HepG2 (cell line): ENCODE data around the gene CCL19. TPM values are rescaled to one million over a fixed set of nuclear protein-coding genes. Genes with fewer than 3 reads are reported as not detected.

Experiments
- ATAC-seq: fragments of 200-7000 bp; cut with Tn5 transposase; 3 replicates; pipeline ENCODE4 v1.9.1; 2020; ENCODE audit warnings: mild to moderate bottlenecking, moderate library complexity
- BruUV-seq: library from RNA; stranded (reverse); fragments of 400-500 nt; replicated peaks from 2 replicates; lab custom pipeline; 2021; lab: Mats Ljungman, UMichigan
- CTCF ChIA-PET: fragments of 300-600 bp; formaldehyde crosslinking; extraction: SDS; loops from one replicate; lab custom pipeline; 2021; ENCODE audit warnings: low total read pairs, inconsistent platforms, low intra/inter-chr PET ratio; lab: Yijun Ruan, JAX
- POLR2A ChIA-PET: fragments of 350-600 bp; sonication (Branson Sonifier 250); formaldehyde crosslinking; loops from one replicate; lab custom pipeline; 2020; ENCODE audit warnings: antibody characterized with exemption, inconsistent platforms; lab: Yijun Ruan, JAX
- DNase-seq: peaks from one replicate; pipeline ENCODE4 v3.0.0-alpha.2; 2015; ENCODE audit warnings: low spot score
- FAIRE-seq: peaks from 3 replicates; lab custom pipeline; 2011; peaks lifted over from hg19 to GRCh38; lab: Jason Lieb, UNC
- H2AFZ ChIP-seq: one replicate; pipeline ENCODE4 v1.6.1; 2011; ENCODE audit warnings: low read length, inconsistent platforms
- H3K27ac ChIP-seq: fragments of 300-600 bp; 3 replicates; pipeline ENCODE4 v1.8.0; 2011; ENCODE audit warnings: mixed run types, mild to moderate bottlenecking, mixed read lengths, low read length, inconsistent platforms; ENCODE audit not compliant: insufficient read depth; ENCODE audit errors: extremely low read length
- H3K27me3 ChIP-seq, 2 experiments: fragments of 200-600 bp in 1 of 2; 2 replicates in 1 of 2; 3 replicates in 1 of 2; pipeline versions ENCODE4 v1.6.0 to v1.8.0; 2011; ENCODE audit warnings: low read length in 2 of 2, mild to moderate bottlenecking in 2 of 2, moderate library complexity in 2 of 2, inconsistent platforms in 1 of 2; ENCODE audit not compliant: insufficient read depth in 2 of 2, control insufficient read depth in 1 of 2
- H3K36me3 ChIP-seq, 2 experiments: fragments of 200-600 bp in 1 of 2; replicated peaks in 1 of 2; 2 replicates in 1 of 2; 3 replicates in 1 of 2; pipeline versions ENCODE4 v1.5.1 to v1.8.0; 2011; ENCODE audit warnings: low read length in 2 of 2, inconsistent platforms in 1 of 2; ENCODE audit not compliant: insufficient read depth in 2 of 2, control insufficient read depth in 1 of 2
- H3K4me1 ChIP-seq: 2 replicates; pipeline ENCODE4 v1.5.1; 2012; ENCODE audit warnings: low read length, inconsistent platforms; ENCODE audit not compliant: insufficient read depth
- H3K4me2 ChIP-seq: 2 replicates; pipeline ENCODE4 v1.6.0; 2011; ENCODE audit warnings: low read depth, low read length, inconsistent platforms
- H3K4me3 ChIP-seq, 3 experiments: fragments of 200-600 bp in 1 of 3; sonication (generic), shearing (Covaris generic) in 1 of 3; replicated peaks in 1 of 3; 2 replicates each; pipeline ENCODE4 v1.5.1; 2011 to 2016; ENCODE audit warnings: low read length in 3 of 3, inconsistent platforms in 2 of 3, low read depth in 2 of 3, mild to moderate bottlenecking in 2 of 3, control low read depth in 1 of 3, mixed read lengths in 1 of 3; ENCODE audit not compliant: insufficient read depth in 1 of 3
- H3K79me2 ChIP-seq: one replicate; pipeline ENCODE4 v1.6.1; 2011; ENCODE audit warnings: low read length, inconsistent platforms; ENCODE audit not compliant: insufficient read depth
- H3K9ac ChIP-seq: 2 replicates; pipeline ENCODE4 v1.6.0; 2011; ENCODE audit warnings: mild to moderate bottlenecking, low read depth, low read length, inconsistent platforms; ENCODE audit not compliant: insufficient read depth
- H3K9me3 ChIP-seq: 2 replicates; pipeline ENCODE4 v1.5.1; 2012; ENCODE audit warnings: mild to moderate bottlenecking, low read length
- H4K20me1 ChIP-seq: 2 replicates; pipeline ENCODE4 v1.6.0; 2011; ENCODE audit warnings: inconsistent platforms, mild to moderate bottlenecking, low read length, moderate library complexity; ENCODE audit not compliant: insufficient read depth
- CENPX ChIP-seq: sonication (generic); formaldehyde crosslinking; IDR thresholded peaks from 2 replicates; pipeline ENCODE4 v1.9.0; 2021; ENCODE audit warnings: mild to moderate bottlenecking, missing genetic modification reagents, moderate library complexity
- DPF2 ChIP-seq: sonication (generic); formaldehyde crosslinking; IDR thresholded peaks from 2 replicates; pipeline ENCODE4 v1.4.0; 2020; ENCODE audit warnings: mild to moderate bottlenecking, low read depth, missing genetic modification reagents, borderline replicate concordance
- EED ChIP-seq: sonication (generic); formaldehyde crosslinking; IDR thresholded peaks from 2 replicates; pipeline ENCODE4 v1.5.0; 2020; ENCODE audit warnings: mild to moderate bottlenecking, missing genetic modification reagents
- HMG20B ChIP-seq: conservative IDR thresholded peaks from 2 replicates; pipeline ENCODE4 v1.6.1; 2016; ENCODE audit warnings: missing genetic modification reagents, missing compliant biosample characterization
- HNRNPUL1 ChIP-seq: fragments of 200-400 bp; formaldehyde crosslinking; IDR thresholded peaks from 2 replicates; pipeline ENCODE4 v1.6.1; 2017; ENCODE audit warnings: low read depth, mild to moderate bottlenecking, low read length, moderate library complexity
- MBNL3 ChIP-seq: fragments of 250-450 bp; sonication (Bioruptor Pico); conservative IDR thresholded peaks from 2 replicates; pipeline ENCODE4 v1.8.0; 2022; ENCODE audit warnings: mild to moderate bottlenecking, inconsistent platforms
- MIER2 ChIP-seq: IDR thresholded peaks from 2 replicates; pipeline ENCODE4 v1.6.1; 2016; ENCODE audit warnings: missing biosample characterization, missing genetic modification reagents
- RELA ChIP-seq: sonication (generic); formaldehyde crosslinking; IDR thresholded peaks from 2 replicates; pipeline ENCODE4 v1.4.0; 2020; ENCODE audit warnings: missing genetic modification reagents
- REPIN1 ChIP-seq: sonication (generic); formaldehyde crosslinking; IDR thresholded peaks from 2 replicates; pipeline ENCODE4 v1.8.0; 2022; ENCODE audit warnings: missing genetic modification reagents, low read depth, mild to moderate bottlenecking, borderline replicate concordance
- SRSF1 ChIP-seq: fragments of 200-400 bp; formaldehyde crosslinking; optimal IDR thresholded peaks from 2 replicates; pipeline ENCODE3; 2017; ENCODE audit warnings: mild to moderate bottlenecking, low read depth, low read length, moderate library complexity
- ZC3H4 ChIP-seq: sonication (generic); formaldehyde crosslinking; IDR thresholded peaks from 2 replicates; pipeline ENCODE4 v1.4.0; 2020; ENCODE audit warnings: missing genetic modification reagents, borderline replicate concordance
- ZMAT3 ChIP-seq: sonication (generic); formaldehyde crosslinking; conservative IDR thresholded peaks from 2 replicates; pipeline ENCODE4 v1.7.0; 2021; ENCODE audit warnings: missing genetic modification reagents
- ZNF720 ChIP-seq: sonication (generic); formaldehyde crosslinking; IDR thresholded peaks from 2 replicates; pipeline ENCODE4 v1.4.0; 2020; ENCODE audit warnings: missing genetic modification reagents
- ZNF746 ChIP-seq: sonication (generic); formaldehyde crosslinking; IDR thresholded peaks from 2 replicates; pipeline ENCODE4 v1.8.0; 2022; ENCODE audit warnings: mild to moderate bottlenecking, missing genetic modification reagents
- ZNF83 ChIP-seq: sonication (generic); formaldehyde crosslinking; IDR thresholded peaks from 2 replicates; pipeline ENCODE4 v1.4.0; 2020; ENCODE audit warnings: missing genetic modification reagents, mild to moderate bottlenecking, borderline replicate concordance
- in situ Hi-C: cut with HindIII; loops from 2 replicates; pipeline ENCODE4 v1.10.0; 2017; ENCODE audit warnings: low pct_unique_long_range_greater_than_20kb; ENCODE audit not compliant: extremely low pct_ligation_motif_present
- intact Hi-C: fragments of 100-400 bp; cut with micrococcal nuclease; formaldehyde crosslinking; loops from one replicate; pipeline ENCODE4 v1.10.0; 2022; ENCODE audit not compliant: unreplicated experiment
- polyA plus RNA-seq, 8 experiments: library from polyadenylated mRNA; depleted of rRNA in 3 of 8; stranded (reverse) in 7 of 8; unstranded in 1 of 8; fragments of >200 nt; fragmentation: Illumina TruSeq in 4 of 8; extraction: Trizol in 4 of 8; gene quantifications; 2 replicates each; pipeline versions ENCODE4 v1.2.1 to v1.2.3, GENCODE V29; 2011 to 2016; ENCODE audit warnings: low read depth in 4 of 8, missing spikeins in 1 of 8, mixed read lengths in 1 of 8; ENCODE audit not compliant: insufficient read depth in 1 of 8
- total RNA-seq, 5 experiments: library from RNA; depleted of rRNA; stranded (reverse); fragments of >200 nt; fragmentation: Illumina TruSeq; extraction: Trizol; gene quantifications; 2 replicates each; pipeline ENCODE4 v1.2.3, GENCODE V29; 2016; ENCODE audit warnings: low read depth in 1 of 5
- TF ChIP-seq, protein P1 (sequence below): sonication (generic); formaldehyde crosslinking; IDR thresholded peaks from 2 replicates; pipeline ENCODE4 v1.5.0; 2020; ENCODE audit warnings: missing genetic modification reagents
- TF ChIP-seq, protein P2 (sequence below): sonication (generic); formaldehyde crosslinking; IDR thresholded peaks from one replicate; pipeline ENCODE4 v1.5.1; 2020; ENCODE audit warnings: mild to moderate bottlenecking, missing genetic modification reagents; ENCODE audit errors: not compliant biosample characterization
- TF ChIP-seq, protein P3 (sequence below): sonication (generic); formaldehyde crosslinking; IDR thresholded peaks from 2 replicates; pipeline ENCODE4 v1.5.0; 2020; ENCODE audit warnings: missing genetic modification reagents

CCL19 gene
- total and polyA plus RNA-seq, 2 of the 13 experiments (the other 11 are each of a cell fraction or from before 2014, with no cell fraction given), result not detected

DNA sequence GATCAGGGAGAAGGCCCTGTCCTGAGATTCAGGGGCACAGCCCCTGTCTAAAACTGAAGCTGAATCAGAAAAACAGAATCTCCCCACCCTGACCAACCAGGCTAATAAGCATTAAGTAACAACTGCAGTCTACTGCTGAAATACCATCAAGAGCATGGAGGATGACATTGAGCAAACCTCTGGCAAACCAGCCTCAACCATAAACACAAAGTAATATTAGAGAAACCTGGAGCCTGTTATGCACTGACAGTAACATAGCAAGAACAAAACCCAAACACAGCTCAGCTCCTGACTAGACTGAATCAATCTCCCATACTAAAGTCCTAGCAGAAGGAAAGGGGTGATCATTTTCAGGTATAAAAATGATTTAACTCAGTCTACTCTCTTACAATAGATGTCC lies 43.6 kb upstream of the CCL19 start:
- TF ChIP-seq, protein P1, sequence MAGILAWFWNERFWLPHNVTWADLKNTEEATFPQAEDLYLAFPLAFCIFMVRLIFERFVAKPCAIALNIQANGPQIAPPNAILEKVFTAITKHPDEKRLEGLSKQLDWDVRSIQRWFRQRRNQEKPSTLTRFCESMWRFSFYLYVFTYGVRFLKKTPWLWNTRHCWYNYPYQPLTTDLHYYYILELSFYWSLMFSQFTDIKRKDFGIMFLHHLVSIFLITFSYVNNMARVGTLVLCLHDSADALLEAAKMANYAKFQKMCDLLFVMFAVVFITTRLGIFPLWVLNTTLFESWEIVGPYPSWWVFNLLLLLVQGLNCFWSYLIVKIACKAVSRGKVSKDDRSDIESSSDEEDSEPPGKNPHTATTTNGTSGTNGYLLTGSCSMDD (CRISPR knock-in tag), result no peak
- no peak for TF ChIP-seq CENPX (CRISPR knock-in tag)
- no peak for TF ChIP-seq EED (CRISPR knock-in tag)
- no peak for TF ChIP-seq DPF2 (CRISPR knock-in tag)
- TF ChIP-seq ZMAT3, result no peak
- TF ChIP-seq, protein P2, sequence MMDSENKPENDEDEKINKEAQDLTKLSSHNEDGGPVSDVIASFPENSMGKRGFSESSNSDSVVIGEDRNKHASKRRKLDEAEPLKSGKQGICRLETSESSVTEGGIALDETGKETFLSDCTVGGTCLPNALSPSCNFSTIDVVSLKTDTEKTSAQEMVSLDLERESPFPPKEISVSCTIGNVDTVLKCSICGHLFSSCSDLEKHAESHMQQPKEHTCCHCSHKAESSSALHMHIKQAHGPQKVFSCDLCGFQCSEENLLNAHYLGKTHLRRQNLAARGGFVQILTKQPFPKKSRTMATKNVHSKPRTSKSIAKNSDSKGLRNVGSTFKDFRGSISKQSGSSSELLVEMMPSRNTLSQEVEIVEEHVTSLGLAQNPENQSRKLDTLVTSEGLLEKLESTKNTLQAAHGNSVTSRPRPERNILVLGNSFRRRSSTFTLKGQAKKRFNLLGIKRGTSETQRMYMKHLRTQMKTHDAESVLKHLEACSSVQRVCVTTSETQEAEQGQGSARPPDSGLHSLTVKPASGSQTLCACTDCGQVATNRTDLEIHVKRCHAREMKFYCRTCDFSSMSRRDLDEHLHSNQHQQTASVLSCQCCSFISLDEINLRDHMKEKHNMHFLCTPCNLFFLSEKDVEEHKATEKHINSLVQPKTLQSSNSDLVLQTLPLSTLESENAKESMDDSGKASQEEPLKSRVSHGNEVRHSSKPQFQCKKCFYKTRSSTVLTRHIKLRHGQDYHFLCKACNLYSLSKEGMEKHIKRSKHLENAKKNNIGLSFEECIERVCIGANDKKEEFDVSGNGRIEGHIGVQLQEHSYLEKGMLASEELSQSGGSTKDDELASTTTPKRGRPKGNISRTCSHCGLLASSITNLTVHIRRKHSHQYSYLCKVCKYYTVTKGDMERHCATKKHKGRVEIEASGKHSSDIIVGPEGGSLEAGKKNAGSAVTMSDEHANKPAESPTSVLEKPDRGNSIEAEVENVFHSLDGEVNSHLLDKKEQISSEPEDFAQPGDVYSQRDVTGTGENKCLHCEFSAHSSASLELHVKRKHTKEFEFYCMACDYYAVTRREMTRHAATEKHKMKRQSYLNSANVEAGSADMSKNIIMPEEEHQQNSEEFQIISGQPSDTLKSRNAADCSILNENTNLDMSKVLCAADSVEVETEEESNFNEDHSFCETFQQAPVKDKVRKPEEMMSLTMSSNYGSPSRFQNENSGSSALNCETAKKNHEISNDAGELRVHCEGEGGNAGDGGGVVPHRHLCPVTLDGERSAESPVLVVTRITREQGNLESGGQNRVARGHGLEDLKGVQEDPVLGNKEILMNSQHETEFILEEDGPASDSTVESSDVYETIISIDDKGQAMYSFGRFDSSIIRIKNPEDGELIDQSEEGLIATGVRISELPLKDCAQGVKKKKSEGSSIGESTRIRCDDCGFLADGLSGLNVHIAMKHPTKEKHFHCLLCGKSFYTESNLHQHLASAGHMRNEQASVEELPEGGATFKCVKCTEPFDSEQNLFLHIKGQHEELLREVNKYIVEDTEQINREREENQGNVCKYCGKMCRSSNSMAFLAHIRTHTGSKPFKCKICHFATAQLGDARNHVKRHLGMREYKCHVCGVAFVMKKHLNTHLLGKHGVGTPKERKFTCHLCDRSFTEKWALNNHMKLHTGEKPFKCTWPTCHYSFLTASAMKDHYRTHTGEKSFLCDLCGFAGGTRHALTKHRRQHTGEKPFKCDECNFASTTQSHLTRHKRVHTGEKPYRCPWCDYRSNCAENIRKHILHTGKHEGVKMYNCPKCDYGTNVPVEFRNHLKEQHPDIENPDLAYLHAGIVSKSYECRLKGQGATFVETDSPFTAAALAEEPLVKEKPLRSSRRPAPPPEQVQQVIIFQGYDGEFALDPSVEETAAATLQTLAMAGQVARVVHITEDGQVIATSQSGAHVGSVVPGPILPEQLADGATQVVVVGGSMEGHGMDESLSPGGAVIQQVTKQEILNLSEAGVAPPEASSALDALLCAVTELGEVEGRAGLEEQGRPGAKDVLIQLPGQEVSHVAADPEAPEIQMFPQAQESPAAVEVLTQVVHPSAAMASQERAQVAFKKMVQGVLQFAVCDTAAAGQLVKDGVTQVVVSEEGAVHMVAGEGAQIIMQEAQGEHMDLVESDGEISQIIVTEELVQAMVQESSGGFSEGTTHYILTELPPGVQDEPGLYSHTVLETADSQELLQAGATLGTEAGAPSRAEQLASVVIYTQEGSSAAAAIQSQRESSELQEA (CRISPR knock-in tag), result no peak
- no peak for TF ChIP-seq ZNF746
- TF ChIP-seq, protein P3, sequence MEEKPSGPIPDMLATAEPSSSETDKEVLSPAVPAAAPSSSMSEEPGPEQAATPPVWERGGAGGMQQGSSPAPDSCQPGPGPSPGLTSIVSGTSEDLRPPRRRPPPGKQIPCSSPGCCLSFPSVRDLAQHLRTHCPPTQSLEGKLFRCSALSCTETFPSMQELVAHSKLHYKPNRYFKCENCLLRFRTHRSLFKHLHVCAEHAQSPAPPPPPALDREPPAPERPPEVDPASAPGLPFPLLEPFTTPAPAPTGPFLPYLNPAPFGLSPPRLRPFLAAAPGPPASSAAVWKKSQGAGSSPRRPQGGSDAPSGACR (CRISPR knock-in tag), result no peak
- no peak for TF ChIP-seq MBNL3
- no peak for TF ChIP-seq HMG20B (CRISPR knock-in tag)
- no peak for TF ChIP-seq RELA (CRISPR knock-in tag)
- no peak for TF ChIP-seq ZC3H4 (CRISPR knock-in tag)
- no peak for TF ChIP-seq SRSF1
- TF ChIP-seq ZNF83 (CRISPR knock-in tag), result no peak
- no peak for TF ChIP-seq HNRNPUL1
- no peak for TF ChIP-seq MIER2 (CRISPR knock-in tag)
- TF ChIP-seq REPIN1 (CRISPR knock-in tag), result no peak
- TF ChIP-seq ZNF720 (CRISPR knock-in tag), result no peak
- Histone ChIP-seq H3K4me1 (no peaks in the 10 kb centered on the region), H3K4me2 (no peak overlapping the region), H3K27ac (no peak overlapping the region), H4K20me1 (no peaks in the 10 kb centered on the region), H3K79me2 (no peaks in the 10 kb centered on the region), H3K4me3 (no peak overlapping the region), H3K27me3 (no peaks in the 10 kb centered on the region), H3K9me3 (no peaks in the 10 kb centered on the region), H3K9ac (no peak overlapping the region), H3K36me3 (no peaks in the 10 kb centered on the region), H2AFZ (no peak overlapping the region)
- BruUV-seq, result no TSS peak
- in situ Hi-C loops, result no loop called here
- intact Hi-C loops, result no loop called here
- no peak for FAIRE-seq
- no peak for ATAC-seq
- ChIA-PET CTCF (no interaction called here), POLR2A (no interaction called here)
- no peak for DNase-seq
